SHP77 treated with DMSO at 0.1 percent for 48 hours (cell line): ENCODE results near the gene OR2W1.

Source experiments
- DNase-seq: peaks from one replicate; lab custom pipeline; 2025; lab: John Stamatoyannopoulos, UW

The OR2W1 gene, protein sequence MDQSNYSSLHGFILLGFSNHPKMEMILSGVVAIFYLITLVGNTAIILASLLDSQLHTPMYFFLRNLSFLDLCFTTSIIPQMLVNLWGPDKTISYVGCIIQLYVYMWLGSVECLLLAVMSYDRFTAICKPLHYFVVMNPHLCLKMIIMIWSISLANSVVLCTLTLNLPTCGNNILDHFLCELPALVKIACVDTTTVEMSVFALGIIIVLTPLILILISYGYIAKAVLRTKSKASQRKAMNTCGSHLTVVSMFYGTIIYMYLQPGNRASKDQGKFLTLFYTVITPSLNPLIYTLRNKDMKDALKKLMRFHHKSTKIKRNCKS

DNA sequence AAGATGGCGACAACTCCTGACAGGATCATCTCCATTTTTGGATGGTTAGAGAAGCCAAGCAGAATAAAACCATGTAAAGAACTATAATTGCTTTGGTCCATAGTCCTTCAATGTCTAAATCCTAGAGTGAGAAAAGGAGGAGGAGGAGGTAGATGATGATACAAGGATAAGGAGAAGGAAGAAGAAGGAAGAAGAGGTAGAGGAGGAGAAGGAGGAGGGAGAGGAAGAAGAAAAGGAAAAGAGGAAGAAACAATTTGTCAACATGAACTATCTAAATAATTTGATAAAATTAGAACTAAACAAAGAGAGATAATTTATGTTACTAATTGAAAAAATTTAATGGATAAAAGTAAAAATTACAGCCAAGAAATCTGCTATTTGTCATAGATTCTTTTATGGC is at the start of gene OR2W1:
Gene OR2W1 (minus strand): TSS at position 101 of the 400 bp plus-strand sequence. CDS start 0 bp downstream, at position 101.
- no peak for DNase-seq

DNA sequence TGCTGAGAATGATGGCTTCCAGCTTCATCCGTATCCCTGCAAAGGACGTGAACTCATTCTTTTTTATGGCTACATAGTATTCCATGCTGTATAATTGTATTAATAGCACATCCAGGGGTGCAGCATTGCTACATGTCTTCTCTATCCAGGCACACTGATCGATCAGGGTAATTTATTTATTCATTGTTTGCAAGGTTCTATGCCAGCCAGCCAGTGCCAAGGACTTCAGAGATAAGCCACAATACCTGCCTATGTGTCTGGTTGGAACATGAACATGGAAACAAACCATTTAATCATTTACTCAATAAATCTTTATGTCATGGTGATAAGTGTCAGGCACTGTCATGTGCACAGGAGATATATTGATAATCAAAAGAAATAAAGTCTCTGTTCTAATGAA is 48.0 kb upstream of the OR2W1 start:
- no peak for DNase-seq

DNA sequence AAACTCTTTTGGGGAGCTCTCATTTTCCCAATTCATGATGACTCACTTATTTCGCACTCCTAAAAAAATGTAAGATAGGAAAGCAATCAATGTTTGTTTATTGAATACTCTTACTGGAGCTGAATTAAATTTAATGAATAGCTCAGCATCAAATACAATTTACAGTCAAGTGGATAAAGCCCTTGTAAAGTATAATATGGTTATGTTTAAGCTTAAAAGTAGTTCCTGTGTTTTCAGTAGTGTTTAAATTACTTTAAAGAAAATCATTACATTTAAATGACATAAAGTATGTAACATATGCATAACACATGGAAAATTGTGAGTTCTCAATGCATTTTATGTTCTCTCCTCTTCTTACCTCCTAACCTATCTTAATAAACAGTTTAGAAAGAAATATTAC is 42.2 kb upstream of the OR2W1 start, which contains the start of gene OR2B3:
Gene OR2B3 (minus strand): TSS at position 101 of the 400 bp plus-strand sequence. CDS start 65 bp downstream, at position 36.
- DNase-seq = no peak

DNA sequence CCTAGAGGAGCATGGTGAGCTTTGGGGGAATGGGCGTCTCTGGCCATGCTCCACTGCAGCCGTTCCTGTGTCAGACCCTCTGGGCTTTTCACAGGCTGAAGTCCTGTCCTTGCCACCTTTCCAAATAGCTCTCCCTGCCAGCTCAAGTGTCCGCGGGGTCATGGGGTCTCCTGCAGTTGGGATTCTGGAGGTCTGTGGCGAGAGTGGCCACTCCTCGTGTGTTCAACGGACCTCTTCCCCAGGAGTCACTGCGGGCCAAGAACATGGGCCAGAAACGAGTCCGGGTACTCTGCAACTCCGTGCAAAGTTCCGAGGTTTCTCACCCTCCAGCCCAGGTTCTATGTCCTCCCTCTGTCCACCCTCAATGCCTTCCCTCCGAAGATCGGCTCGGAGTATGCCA is 37.5 kb upstream of the OR2W1 start:
- no peak for DNase-seq

DNA sequence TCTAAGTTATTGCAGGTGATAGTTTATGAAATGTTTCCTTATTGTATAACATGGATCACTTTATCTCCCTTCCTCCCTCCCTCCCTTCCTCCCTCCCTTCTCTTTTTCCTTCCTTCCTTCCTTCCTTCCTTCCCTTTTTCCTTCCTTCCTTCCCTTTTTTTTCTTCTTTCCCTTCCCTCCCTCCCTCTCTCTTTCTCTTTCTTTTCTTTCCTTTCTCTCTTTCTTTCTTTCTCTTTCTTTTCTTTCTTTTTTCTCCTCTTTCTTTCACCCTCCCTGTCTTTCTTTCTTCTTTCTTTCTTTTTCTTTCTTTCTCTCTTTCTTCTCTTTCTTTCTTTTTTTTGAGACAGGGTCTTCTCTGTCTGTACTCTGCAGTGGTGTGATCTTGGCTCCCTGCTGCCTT is 36.3 kb upstream of the OR2W1 start:
- DNase-seq = no peak

DNA sequence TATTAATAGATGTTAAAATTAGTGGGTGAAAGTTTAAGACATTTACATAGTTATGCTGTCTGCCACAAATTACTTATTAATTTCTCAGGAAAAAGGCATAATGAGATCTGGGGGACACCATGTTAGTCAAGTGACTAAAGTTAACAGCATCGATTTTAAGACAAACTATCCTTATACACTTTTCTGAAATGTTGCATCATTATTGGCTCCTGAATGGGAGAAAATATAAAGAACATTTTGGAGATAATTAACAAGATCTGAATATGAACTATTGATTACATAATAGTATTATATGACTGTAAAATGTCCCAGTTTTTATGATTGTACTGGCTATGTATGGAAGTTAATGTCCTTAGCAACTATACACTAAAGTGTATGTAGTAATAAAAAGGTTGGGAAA is 34.2 kb upstream of the OR2W1 start:
- no peak for DNase-seq

DNA sequence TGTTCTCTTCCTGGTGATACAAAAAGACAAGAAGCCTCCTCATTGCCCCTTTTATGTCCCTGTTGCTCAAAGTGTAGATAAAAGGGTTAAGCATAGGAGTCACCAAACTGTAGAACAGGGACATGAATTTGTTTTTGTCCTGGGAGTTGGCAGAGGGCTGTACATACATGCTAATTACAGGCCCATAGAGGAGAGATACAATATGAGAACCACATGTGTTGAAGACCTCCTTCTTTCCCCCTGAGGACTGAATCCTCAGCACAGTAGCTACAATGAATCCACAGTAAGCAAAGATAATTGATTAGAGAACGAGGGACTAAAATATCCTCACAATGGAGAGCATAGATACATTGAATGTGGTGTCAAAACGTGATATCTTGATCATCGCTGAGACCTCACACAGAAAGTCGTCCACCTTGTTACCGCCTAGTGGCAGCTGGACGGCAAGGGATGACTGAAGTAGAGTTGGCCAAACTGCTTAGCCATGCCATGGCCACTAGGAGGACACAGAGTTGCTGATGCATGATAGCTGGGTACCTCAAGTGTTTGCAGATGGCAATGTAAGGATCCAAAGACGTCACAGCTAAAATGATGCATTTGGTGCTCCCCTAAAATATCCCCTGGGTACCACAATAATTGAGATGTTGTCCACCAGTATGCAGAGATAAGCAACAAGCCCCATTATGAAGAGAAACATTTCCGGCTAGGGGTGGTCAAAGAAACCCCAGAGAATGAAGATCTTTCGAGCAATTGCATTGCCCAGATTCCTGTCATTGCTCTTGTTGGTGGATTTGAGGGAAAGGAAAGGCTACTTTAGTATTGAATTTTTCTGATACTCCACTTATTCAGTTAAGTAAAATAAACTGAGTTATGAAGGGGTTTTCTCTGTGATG is 27.1 kb upstream of the OR2W1 start:
- DNase-seq = peak; percentile 37

DNA sequence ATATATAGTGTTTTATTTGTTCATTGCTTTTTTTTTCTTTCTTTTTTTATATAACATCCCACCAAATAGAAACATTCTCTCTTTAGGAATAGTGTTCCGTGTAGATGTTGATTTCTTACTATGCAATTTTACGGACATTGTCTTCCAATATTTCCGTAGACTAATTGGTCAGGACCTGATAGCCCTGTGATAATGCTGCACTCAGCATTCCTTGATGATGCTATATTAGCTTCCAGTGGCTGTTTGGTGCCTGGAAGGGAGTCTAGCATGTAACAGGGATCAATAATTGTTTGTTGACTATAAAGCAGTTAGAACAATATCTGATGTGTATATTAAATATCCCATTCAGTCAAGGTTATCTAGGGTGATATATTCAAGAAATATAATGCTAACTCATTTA is 6.7 kb upstream of the OR2W1 start:
- no peak for DNase-seq

DNA sequence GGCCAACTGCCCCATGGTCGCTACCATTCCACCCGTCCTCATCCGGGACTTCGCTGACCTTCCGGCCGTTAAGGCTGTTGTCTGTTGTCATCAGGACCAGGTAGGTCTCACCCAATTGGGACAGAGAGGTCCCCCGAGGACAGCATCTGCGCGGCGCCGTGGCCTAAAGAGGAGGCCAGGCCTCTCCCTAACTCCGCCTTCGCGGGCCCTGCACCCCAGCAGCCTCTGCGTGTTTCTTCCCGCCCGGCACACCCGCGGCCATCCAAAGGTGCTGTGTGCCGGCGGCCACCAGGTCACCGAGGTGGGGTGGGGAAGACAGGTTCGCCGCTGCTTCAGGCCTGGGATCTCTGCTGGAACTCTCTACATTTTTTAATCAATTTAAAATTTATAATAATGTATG is 9.0 kb downstream of the OR2W1 start:
- no peak for DNase-seq

DNA sequence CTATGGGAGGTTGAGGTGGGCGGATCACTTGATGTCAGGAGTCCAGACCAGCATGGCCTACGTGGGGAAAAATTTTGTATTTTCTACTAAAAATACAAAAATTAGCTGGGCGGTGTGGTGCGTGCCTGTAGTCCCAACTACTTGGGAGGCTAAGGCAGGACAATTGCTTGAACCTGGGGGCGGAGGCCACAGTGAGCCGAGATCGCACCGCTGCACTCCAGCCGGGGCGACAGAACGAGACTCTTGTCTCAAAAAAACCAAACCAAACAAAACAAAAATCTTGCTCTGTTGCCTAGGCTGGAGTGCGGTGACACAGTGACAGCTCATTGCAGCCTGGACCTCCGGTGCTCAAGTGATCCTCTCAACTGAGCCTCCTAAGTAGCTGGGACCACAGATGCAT is 16.2 kb downstream of the OR2W1 start:
- DNase-seq = no peak

DNA sequence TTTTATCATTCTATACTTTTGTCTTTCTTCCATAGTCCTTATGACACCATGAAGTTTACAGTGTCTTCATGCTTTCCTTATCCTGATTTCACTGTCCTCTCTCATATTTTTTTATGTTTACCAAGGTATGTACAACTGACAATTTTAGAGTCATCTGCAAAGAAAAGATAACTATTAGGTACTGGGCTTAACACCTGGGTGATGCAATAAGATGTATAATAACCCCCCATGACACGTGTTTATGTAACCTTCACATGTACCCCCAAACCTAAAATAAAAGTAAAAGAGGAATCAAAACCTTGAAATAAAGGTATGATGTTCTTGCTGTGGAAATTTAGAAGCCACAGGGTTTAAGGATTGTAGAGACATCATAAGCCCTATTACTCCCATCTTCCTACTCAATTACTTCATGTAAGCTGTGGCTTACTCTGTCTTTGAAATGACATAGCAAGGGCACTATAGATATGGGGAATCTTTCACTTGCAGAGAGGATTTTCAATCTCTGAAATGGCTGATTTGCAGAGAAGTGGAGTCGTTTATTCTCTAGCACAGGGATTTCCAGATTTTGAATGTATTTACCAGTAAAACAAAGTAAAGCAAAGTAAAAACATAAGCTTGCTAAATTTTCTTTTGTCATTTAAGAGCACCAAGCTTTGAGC is 18.9 kb downstream of the OR2W1 start:
- DNase-seq = no peak

DNA sequence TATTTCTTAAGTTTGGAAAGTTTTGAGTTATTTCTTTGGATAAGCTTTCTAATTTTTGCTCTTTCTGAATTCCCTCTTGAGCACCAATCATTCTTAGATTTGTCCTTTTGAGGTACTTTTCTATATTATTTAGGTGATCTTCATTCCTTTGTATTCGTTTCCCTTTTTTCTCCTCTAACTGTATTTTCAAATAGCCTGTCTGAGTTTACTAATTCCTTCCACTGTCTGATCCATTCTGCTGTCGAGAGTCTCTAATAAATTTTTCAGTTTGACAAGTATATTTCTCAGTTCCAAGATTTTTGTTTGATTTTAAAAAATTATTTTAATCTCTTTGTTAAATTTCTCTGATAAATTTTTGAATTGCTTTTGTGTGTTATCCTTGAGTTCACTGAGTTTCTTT is 23.5 kb downstream of the OR2W1 start:
- no peak for DNase-seq

DNA sequence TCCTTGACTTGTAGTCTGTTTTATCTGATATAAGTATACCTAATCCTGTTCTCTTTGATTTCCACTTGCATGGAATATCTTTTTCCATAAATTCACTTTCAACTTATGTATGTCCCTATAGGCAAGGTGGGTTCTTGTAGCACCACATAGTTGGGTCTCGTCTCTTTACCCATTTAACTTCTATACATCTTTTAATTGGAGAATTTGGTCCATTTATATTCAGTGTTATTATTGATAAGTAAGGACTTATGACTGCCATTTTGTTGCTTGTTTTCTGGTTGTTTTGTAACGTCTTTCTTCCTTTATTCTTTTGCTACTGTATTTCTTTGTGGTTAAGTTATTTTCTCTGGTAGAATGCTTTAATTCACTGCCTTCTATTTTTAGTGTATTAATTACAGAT is 25.3 kb downstream of the OR2W1 start:
- DNase-seq = no peak

DNA sequence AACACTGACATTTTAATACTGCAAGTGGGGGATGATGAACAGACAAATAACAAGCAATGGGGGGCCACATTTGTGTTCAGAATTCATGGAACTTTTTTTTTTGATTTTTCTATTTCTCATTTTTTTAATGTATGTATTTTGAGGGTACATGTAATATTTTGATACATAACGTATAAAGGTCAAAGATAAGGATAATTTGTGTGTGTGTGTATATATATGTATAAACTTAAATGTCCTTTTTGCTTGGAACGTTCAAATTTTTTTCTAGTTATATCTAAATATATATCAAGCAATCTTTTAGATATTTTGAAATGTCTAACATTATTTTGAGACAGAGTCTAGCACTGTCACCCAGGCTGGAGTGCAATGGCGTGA is 27.6 kb downstream of the OR2W1 start:
- DNase-seq = no peak

DNA sequence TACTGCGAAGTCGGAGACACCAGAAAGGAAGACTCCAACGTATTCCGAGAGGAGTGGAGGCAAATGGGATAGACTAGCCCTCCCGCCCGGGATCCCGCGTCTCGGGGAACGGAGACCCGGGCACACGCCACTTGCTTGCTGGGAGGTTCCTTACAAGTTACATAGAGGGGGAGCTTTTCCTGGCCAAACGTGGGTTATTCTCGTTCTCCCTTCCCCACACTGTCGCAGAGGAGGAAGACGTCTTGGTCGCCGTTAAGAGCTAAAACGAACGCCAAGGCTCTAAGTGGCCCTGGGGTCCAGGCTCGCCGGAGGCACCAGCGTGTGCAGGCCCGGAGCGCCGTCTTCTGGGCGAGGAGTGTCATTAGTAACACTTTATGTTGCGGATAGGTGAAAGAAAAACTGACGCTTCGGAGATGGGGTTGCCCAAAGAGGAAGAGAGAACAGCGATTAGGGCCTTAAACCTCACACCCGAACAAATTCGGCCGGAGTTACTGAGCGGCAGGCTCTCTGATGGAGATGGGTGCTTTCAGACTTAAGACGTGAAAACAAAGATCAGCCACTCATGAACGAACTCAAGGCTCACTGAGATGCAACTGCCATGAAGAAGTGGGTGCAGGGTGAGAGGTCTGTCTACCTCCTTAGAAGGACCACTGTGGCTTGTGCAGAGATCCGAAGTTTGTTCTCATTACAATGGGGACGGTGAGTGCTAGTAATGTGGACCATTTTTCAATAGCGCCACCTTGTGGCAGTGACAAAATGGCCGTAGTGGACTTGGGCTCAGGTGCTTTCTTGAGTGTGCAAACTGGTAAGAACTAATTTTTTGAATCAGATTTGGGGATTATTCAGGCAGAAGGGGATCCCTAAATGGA is 28.2 kb downstream of the OR2W1 start:
- peak; percentile 47 for DNase-seq

DNA sequence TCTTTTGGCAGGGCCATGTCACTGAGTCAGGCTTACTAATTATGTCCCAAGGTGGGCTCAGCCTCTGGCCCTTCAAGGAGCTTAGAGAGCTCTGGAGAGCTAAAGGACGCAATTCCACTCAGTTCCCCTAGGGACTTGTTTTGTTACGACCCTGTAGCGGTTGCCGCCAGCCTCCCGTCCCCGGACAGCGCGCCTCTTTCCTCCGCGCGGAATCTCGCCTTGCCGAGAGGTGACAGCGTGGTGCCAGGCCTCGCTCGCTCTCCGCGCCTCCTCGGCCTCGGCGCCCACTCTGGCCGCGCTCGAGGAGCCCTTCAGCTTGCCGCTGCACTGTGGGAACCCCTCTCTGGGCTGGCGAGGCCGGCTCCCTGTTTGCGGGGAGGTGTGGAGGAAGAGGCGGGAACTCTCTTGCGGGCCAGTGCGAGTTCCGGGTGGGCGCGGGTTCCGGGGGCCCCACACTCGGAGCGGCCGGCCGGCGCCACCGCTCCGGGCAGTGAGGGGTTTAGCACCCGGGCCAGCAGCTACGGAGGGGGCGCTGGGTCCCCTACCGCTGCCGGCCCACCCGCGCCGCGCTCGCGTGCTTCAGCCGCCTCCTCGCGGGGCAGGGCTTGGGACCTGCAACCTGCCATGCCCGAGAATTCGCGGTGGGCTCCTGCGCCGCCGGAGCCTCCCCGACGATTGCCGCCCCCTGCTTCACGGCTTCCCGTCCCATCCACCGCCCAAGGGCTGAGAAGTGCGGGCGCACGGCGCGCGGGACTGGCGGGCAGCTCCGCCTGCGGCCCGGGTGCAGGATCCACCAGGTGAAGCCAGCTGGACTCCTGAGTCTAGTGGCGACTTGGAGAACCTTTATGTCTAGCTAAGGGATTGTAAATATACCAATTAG is 30.0 kb downstream of the OR2W1 start:
- no peak for DNase-seq

DNA sequence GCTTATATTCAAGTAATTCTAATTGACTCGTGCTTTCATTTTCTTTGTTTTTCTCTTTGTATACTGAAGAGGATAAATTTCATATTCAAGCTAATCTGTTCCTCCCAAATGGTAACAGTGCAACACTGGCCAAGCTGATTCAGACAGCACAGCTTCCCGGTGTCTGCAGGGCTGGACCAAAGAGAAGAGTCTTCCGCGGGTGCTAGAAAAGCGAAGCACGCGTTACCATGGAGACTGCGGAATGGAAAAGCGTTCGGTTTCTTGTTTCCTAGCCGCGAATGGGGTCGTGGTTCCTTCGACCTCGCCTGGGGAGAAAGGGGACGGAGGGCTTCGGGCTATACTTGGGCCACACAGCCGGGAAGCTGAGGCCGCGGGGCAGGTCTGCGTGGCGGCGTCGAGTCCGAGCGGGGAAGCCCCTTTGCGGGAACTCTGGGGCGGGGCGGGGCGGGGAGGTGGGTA is 33.7 kb downstream of the OR2W1 start:
- no peak for DNase-seq

DNA sequence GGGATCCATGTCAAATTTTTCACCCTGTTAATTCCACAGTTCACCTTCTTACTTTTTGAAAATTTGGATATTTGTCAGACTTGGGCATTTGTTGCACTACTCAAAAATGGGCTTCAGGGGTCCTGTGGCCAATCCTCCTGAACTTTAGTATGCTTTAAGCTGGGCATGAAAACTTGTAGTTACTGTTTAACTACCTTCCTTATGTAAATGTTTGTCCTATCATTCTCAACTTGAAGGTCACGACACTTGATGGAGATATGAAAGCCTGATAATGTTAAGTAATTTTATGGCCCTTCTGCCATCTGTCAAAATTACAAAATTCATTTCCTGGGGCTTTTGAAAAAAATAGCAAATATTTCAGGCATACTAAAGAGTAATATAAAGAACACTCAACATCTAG is 35.6 kb downstream of the OR2W1 start:
- DNase-seq = no peak

DNA sequence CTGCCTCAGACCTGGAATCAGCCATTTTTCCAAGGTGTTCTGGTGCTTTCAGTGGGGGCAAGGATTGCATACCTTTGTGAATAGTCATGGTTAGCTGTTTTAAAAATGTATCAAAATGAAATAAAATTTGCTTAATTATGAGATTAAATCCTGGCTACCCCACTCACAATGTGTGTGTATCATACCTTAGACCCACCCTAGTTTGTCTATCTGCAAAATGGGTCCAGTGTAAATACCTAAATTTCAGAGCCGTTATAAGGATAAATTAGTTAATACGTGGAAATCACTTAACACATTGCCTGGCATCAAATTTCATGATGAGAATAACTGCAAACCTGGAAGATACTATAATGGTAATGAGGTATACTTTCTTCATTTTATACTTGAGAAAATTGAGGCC is 36.9 kb downstream of the OR2W1 start:
- no peak for DNase-seq

DNA sequence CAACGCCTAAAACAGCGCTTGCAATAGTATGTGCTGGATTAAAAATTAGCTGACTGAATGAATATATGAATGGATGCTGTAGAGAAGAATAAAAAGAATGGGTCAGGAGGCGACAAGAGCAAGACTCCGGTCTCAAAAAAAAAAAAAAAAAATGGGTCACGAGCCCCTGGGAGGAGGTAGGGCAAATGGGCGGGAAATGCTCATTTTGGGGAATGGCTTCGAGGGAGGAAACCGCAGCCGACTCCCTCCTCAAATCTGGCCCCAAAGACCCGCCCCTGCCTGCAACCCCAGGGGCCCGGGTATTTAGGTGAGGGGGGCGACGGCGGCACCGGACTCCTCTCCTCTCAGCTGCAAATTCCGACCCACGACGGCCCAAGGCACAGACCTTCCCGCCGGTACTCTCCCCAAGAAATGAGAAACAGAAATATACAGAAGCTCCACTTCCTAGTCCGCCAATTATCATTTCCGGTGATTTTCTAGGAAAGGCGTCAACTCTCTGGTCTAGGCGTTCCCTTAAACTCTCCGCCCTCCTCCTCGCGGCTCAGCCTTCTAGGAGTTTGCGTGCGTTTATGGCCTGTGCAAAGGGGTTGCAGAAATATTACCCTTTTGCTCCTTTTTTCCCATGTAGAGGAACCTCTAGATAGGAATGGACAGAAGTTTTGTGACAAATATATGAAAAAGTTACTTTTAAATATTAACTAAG is 39.6 kb downstream of the OR2W1 start, which contains the start of gene ZNF311:
Gene ZNF311 (minus strand): TSS at position 133 of the 703 bp plus-strand sequence. CDS start 1,361 bp downstream, outside the sequence.
- no peak for DNase-seq
